BJ (cell line): ENCODE results near the gene FAN1. TPM values are rescaled to one million over a fixed set of nuclear protein-coding genes. Genes with fewer than 3 reads are reported as not detected.

Source experiments
- CTCF ChIA-PET: fragments of 350-600 bp; formaldehyde crosslinking; extraction: SDS; loops from one replicate; lab custom pipeline; 2021; ENCODE audit warnings: antibody characterized with exemption, inconsistent platforms; lab: Yijun Ruan, JAX
- POLR2A ChIA-PET: fragments of 300-600 bp; sonication (Branson Sonifier 250); formaldehyde crosslinking; extraction: SDS; loops from one replicate; lab custom pipeline; 2021; ENCODE audit warnings: antibody characterized with exemption; lab: Charles Lee
- DNase-seq: peaks from one replicate; pipeline ENCODE4 v3.0.0-alpha.2; 2011; ENCODE audit warnings: low read depth
- H3K27me3 ChIP-seq: 2 replicates; pipeline ENCODE4 v1.6.0; 2011; ENCODE audit warnings: low read length; ENCODE audit not compliant: control insufficient read depth, insufficient read depth
- H3K36me3 ChIP-seq: 2 replicates; pipeline ENCODE4 v1.5.1; 2011; ENCODE audit warnings: low read length; ENCODE audit not compliant: control insufficient read depth, insufficient read depth
- H3K4me3 ChIP-seq: 2 replicates; pipeline ENCODE4 v1.5.1; 2011; ENCODE audit warnings: low read depth, mild to moderate bottlenecking, control low read depth, low read length
- polyA plus RNA-seq: library from polyadenylated mRNA; depleted of rRNA; stranded (reverse); fragments of >200 nt; gene quantifications from 2 replicates; pipeline ENCODE4 v1.2.3, GENCODE V29; 2011
- TF ChIP-seq, protein P1 (sequence below): IDR thresholded peaks from 2 replicates; pipeline ENCODE4 v1.5.1; 2011; ENCODE audit warnings: low read depth, mild to moderate bottlenecking, control low read depth, inconsistent platforms, low read length, moderate library complexity; ENCODE audit not compliant: insufficient read depth

Gene FAN1
- polyA plus RNA-seq, 1 experiment: 5.8 TPM

GRCh38 chr15:30963681-30964080 is 60.0 kb downstream of the FAN1 start:
- CTCF ChIA-PET: no interaction called here
- H3K4me3 ChIP-seq: no peak overlapping the region
- peaks cover 5% of the 10 kb centered on the region for H3K36me3 ChIP-seq
- no peaks in the 10 kb centered on the region for H3K27me3 ChIP-seq
- no peak for DNase-seq
- TF ChIP-seq, protein P1, sequence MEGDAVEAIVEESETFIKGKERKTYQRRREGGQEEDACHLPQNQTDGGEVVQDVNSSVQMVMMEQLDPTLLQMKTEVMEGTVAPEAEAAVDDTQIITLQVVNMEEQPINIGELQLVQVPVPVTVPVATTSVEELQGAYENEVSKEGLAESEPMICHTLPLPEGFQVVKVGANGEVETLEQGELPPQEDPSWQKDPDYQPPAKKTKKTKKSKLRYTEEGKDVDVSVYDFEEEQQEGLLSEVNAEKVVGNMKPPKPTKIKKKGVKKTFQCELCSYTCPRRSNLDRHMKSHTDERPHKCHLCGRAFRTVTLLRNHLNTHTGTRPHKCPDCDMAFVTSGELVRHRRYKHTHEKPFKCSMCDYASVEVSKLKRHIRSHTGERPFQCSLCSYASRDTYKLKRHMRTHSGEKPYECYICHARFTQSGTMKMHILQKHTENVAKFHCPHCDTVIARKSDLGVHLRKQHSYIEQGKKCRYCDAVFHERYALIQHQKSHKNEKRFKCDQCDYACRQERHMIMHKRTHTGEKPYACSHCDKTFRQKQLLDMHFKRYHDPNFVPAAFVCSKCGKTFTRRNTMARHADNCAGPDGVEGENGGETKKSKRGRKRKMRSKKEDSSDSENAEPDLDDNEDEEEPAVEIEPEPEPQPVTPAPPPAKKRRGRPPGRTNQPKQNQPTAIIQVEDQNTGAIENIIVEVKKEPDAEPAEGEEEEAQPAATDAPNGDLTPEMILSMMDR: no peak
- POLR2A ChIA-PET: no interaction called here

DNA sequence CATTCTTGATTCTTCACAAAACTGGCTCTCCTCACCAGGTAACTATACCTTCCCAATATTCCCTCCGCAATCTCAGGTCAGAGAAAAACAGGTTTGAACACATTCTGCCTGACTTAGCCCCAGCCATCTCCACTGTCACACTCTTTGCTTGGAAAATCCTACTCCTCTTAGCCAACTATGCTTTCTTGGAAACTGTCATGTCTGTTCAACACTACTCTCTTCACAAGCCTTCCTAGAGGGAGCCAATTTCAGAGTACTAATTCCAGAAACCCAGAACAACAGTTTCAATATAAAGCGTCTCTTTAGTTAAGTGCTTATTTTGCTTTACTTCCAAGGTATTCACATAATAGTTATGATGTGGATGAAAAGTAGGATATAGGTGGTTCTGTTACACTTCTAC is 66.0 kb downstream of the FAN1 start:
- DNase-seq: no peak
- Histone ChIP-seq H3K27me3 (no peaks in the 10 kb centered on the region), H3K36me3 (peaks cover 7% of the 10 kb centered on the region), H3K4me3 (no peak overlapping the region)
- ChIA-PET CTCF (no interaction called here), POLR2A (no interaction called here)
- TF ChIP-seq, protein P1: no peak

GRCh38 chr15:30973379-30973778 is 69.7 kb downstream of the FAN1 start:
- ChIA-PET CTCF (interaction anchor here (1.3 kb wide), 1 partner anchor 156 kb away, joined by 4 read pairs; no protein-coding TSS in a partner anchor), POLR2A (no interaction called here)
- no peak for DNase-seq
- Histone ChIP-seq H3K36me3 (0 out of 2 replicates have a peak, but pooled peaks cover 4% of the 10 kb centered on the region), H3K27me3 (no peaks in the 10 kb centered on the region), H3K4me3 (no peak overlapping the region)
- TF ChIP-seq, protein P1: no peak

DNA sequence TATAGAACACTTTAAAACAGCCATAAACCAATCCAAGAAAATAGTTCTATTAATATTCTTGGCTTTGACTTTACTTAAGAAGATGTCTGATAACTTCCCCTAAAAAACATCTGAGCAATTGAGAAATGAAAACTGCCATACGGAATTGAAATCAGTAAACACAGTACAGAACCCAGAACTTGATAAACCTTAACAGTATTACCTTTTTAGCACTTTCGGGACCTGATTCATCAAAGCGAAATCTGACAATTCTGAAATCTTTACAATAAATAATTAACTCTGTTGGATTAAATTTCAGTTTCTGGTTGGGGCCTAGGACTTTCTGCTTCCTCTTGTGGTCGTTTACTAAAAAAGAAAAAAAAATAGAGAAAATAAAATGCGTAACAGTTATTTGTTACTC is 70.4 kb downstream of the FAN1 start:
- H3K36me3 ChIP-seq: 0 out of 2 replicates have a peak, but pooled peaks cover 4% of the 10 kb centered on the region
- H3K4me3 ChIP-seq: no peak overlapping the region
- H3K27me3 ChIP-seq: no peaks in the 10 kb centered on the region
- DNase-seq: no peak
- ChIA-PET CTCF (interaction anchor here (0.7 to 1.3 kb wide), 2 partner anchors 15 to 155 kb away, joined by 3 to 4 read pairs; no protein-coding TSS in a partner anchor), POLR2A (interaction anchor here (1.0 kb wide), 1 partner anchor 11 kb away, joined by 4 read pairs; no protein-coding TSS in a partner anchor)
- TF ChIP-seq, protein P1: no peak

- H3K36me3 ChIP-seq: peaks cover 5% of the 10 kb centered on the region
- POLR2A ChIA-PET: no interaction called here
- H3K27me3 ChIP-seq: no peaks in the 10 kb centered on the region
- no peak overlapping the region for H3K4me3 ChIP-seq
- CTCF ChIA-PET: interaction anchor here (0.9 kb wide), 1 partner anchor 151 kb away, joined by 3 read pairs; no protein-coding TSS in a partner anchor
- DNase-seq: no peak
- TF ChIP-seq, protein P1: no peak
Observed at GRCh38 chr15:30978328-30978727, 74.6 kb downstream of the FAN1 start.
